ENCODE measurements around the gene PRELID3B. TPM values are rescaled to one million over a fixed set of nuclear protein-coding genes. Genes with fewer than 3 reads are reported as not detected.
A peak's percentile ranks its signal among the peaks of the same experiment; 100 is the strongest.

Gene PRELID3B
- total and polyA plus RNA-seq, 2 of the 13 experiments (the other 11 are each of a cell fraction or from before 2014, with no cell fraction given), result 23.3 to 42.6 TPM

DNA sequence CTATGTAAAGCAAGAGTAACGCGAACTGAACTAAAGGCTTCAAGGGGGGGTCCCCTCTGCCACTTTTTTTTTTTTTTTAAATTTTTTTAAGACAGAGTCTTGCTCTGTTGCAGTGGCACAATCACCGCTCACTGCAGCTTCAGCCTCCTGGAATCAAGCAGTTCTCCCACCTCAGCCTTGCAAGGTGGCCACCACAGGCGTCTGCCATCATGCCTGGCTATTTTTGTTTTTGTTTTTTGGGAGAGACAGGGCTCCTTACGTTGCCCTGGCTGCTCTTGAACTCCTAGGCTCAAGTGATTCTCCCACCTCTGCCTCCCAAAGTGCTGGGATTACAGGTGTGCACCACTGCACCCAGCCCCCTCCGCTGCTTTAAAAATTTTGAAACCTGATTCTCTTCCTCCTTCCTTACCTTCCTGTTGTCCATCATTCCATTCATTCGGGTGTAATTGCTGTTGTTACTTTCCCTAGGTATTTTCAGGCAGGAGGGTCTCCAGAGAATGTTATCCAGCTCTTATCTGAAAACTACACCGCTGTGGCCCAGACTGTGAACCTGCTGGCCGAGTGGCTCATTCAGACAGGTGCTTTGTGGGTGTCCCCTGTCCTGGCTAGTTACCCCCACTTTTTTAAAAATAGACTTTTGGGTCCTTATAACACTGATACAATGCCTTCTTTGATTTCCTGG lies 56.2 kb downstream of the PRELID3B start (continued):
- TF ChIP-seq HNF4G (IDR thresholded peaks at IDR 0.05; ENCODE audit: borderline replicate concordance, low read depth, low read length), result no peak
- TF ChIP-seq HNF4G (CRISPR knock-in tag; IDR thresholded peaks at IDR 0.05; ENCODE audit: borderline replicate concordance, low read depth), result no peak
- no peak for TF ChIP-seq FOXC1 (CRISPR knock-in tag; IDR thresholded peaks at IDR 0.05; ENCODE audit: borderline replicate concordance)
- 0 out of 2 replicates have a peak, but pooled peaks have one; percentile 30 for TF ChIP-seq RBFOX2 (IDR thresholded peaks at IDR 0.05; ENCODE audit: low read depth, low read length)
- no peak for TF ChIP-seq ZSCAN29 (CRISPR knock-in tag; conservative IDR thresholded peaks at IDR 0.05)
- TF ChIP-seq MAFG (CRISPR knock-in tag; IDR thresholded peaks at IDR 0.05), result no peak
- no peak for TF ChIP-seq GLI4 (CRISPR knock-in tag; IDR thresholded peaks at IDR 0.05; ENCODE audit: borderline replicate concordance)

GRCh38 chr20:58985656-58986055 lies 56.9 kb downstream of the PRELID3B start:
- in situ Hi-C loops (cut with HindIII; ENCODE audit: extremely low pct_ligation_motif_present, low pct_unique_long_range_greater_than_20kb) (no loop called here), intact Hi-C loops (cut with micrococcal nuclease; ENCODE audit: unreplicated experiment) (no loop called here)
- no peak for DNase-seq (ENCODE audit: low spot score)
- H3K9me3 ChIP-seq (ENCODE audit: low read length), result no peaks in the 10 kb centered on the region
- no peak overlapping the region for H3K27ac ChIP-seq (ENCODE audit: extremely low read length, insufficient read depth, low read length)
- no peak for FAIRE-seq
- H4K20me1 ChIP-seq (ENCODE audit: insufficient read depth, low read length), result peaks cover 21% of the 10 kb centered on the region
- no peak overlapping the region for H3K9ac ChIP-seq (ENCODE audit: insufficient read depth, low read depth, low read length)
- peaks cover 37 to 54% of the 10 kb centered on the region in 2 experiments for H3K36me3 ChIP-seq (replicated peaks in 1 of 2; ENCODE audit: control insufficient read depth in 1 of 2, insufficient read depth in 2 of 2, low read length in 2 of 2)
- H2AFZ ChIP-seq (ENCODE audit: low read length), result no peak overlapping the region
- TF ChIP-seq ZBTB1 (CRISPR knock-in tag; IDR thresholded peaks at IDR 0.05; ENCODE audit: borderline replicate concordance) (no peak), PLRG1 (conservative IDR thresholded peaks at IDR 0.05) (no peak), HNF4A (CRISPR knock-in tag; IDR thresholded peaks at IDR 0.05) (0 out of 2 replicates have a peak, but pooled peaks have one; percentile 1), ZNF543 (CRISPR knock-in tag; IDR thresholded peaks at IDR 0.05) (no peak)
- TF ChIP-seq, protein P1, sequence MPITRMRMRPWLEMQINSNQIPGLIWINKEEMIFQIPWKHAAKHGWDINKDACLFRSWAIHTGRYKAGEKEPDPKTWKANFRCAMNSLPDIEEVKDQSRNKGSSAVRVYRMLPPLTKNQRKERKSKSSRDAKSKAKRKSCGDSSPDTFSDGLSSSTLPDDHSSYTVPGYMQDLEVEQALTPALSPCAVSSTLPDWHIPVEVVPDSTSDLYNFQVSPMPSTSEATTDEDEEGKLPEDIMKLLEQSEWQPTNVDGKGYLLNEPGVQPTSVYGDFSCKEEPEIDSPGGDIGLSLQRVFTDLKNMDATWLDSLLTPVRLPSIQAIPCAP (CRISPR knock-in tag; IDR thresholded peaks at IDR 0.05; ENCODE audit: low read depth), result no peak
- ATAC-seq, result no peak
- CTCF ChIA-PET (ENCODE audit: low intra/inter-chr PET ratio, low total read pairs), result no interaction called here
- no peak overlapping the region for H3K4me3 ChIP-seq (replicated peaks in 1 of 3; ENCODE audit: insufficient read depth in 1 of 3, low read depth in 2 of 3, low read length in 3 of 3)
- peaks cover 65% of the 10 kb centered on the region for H3K4me1 ChIP-seq (ENCODE audit: insufficient read depth, low read length)
- no peak overlapping the region for H3K4me2 ChIP-seq (ENCODE audit: low read depth, low read length)
- WGBS (ENCODE audit: low lambda C conversion rate), result 97% methylated on average over 5 of the region's 5 CpGs
- no TSS peak for BruUV-seq (replicated peaks)
- peaks cover 49% of the 10 kb centered on the region for H3K79me2 ChIP-seq (ENCODE audit: insufficient read depth, low read length)
- H3K27me3 ChIP-seq (ENCODE audit: control insufficient read depth in 1 of 2, insufficient read depth in 2 of 2, low read length in 2 of 2), result no peaks in the 10 kb centered on the region; a peak in 1 of 5 replicates
- POLR2A ChIA-PET, result interaction anchor here (1.2 kb wide), 1 partner anchor 47 kb away, joined by 3 read pairs; the partner anchor contains the start of gene ATP5F1E

Data from HepG2 (cell line).